Measurements from ENCODE around the gene ARHGAP23.
"Not testable (repeated sequence)": the region's sequence is repeated elsewhere in the genome, so short reads cannot be mapped to it uniquely, and the experiment has no call there.

The ARHGAP23 gene

GRCh38 chr17:38492067-38493040 lies 64.1 kb downstream of the ARHGAP23 start:
- not testable (repeated sequence) for DNase-seq

GRCh38 chr17:38494152-38494551 lies 65.9 kb downstream of the ARHGAP23 start:
- DNase-seq = not testable (repeated sequence)

DNA sequence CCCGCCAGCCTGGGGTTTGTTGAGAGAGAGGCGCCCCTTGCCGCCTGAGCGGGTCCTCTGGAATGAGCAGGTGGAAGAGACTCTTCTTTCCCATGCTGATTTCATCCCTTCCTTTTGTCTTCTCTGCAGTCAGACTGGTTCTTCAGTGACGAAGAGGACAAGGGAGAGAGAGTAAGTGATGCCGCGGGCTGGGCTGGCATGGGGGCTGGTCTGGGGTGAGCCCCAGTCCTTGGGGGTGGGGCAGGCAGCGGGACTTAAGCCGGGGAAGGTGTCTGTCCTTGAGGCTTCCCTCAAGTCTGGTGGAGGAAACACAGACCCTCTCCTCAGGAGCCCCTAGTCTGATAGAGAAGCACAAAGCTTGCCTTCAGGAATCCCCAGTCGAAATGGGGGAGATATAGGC lies 69.4 kb downstream of the ARHGAP23 start:
- DNase-seq = not testable (repeated sequence)

- peak; percentile 7 for DNase-seq
Observed at GRCh38 chr17:38498353-38498752, 70.1 kb downstream of the ARHGAP23 start.

DNA sequence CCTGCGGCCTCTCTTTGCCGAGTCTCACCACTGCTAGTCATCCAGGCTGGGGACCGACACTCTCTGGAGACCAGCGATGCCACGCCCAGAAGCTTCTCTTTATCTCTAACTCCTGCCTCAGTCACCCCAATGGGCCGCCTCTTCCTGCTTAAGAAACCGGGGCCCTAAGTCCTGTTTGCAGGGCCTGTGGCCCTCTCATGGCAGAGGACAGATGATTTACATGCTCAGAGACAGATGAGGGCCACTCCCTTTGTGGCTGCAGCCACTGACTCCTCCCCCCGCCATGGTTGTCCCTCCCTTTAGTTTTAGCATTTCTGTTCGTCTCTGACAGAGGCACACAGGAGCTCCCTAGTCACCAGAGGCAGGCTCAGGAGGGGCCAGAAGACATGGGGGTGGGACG lies 71.0 kb downstream of the ARHGAP23 start:
- not testable (repeated sequence) for DNase-seq

DNA sequence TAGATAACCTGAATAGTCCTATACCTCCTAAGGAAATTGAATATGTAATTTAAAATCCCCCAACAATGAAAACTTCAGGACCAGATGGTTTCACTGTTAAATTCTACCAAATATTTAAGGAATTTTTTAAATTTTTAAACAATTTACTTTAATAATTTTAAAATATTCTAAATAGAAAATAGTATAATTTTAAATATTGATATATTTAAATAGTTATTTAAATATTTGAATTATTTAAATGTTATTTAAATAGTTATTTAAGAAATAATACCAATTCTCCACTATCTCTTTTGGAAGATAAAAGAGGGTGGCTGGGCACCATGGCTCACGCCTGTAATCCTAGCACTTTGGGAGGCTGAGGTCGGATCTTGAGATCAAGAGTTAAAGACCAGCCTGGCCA lies 73.5 kb downstream of the ARHGAP23 start:
- DNase-seq = not testable (repeated sequence)

- not testable (repeated sequence) for DNase-seq
Observed at GRCh38 chr17:38503286-38503913, 75.1 kb downstream of the ARHGAP23 start.

DNA sequence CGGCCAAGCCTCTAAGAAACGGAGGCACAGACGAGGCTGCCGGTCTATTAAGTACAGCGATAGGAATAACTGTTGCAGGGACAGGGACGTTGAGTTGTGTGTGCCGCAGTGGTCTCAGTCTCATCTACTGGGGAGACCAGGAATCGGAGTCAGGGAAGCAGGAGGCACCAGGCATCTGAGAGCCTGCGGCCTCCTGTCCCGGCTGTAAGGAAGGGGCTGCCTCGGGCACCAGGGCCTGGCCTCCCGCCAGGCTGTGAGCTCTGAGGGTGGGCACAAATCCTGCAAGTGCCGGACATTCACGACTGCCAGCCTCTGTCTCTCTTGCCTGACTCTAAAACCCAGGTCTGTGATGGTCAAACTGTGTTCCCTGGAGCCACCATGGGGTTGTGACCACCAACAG lies 76.0 kb downstream of the ARHGAP23 start:
- DNase-seq = no peak

GRCh38 chr17:38507436-38507835 lies 79.2 kb downstream of the ARHGAP23 start:
- DNase-seq = no peak

GRCh38 chr17:38507921-38508569 lies 79.8 kb downstream of the ARHGAP23 start:
- DNase-seq = no peak

- no peak for DNase-seq
Observed at GRCh38 chr17:38508570-38508950, 80.3 kb downstream of the ARHGAP23 start.

DNA sequence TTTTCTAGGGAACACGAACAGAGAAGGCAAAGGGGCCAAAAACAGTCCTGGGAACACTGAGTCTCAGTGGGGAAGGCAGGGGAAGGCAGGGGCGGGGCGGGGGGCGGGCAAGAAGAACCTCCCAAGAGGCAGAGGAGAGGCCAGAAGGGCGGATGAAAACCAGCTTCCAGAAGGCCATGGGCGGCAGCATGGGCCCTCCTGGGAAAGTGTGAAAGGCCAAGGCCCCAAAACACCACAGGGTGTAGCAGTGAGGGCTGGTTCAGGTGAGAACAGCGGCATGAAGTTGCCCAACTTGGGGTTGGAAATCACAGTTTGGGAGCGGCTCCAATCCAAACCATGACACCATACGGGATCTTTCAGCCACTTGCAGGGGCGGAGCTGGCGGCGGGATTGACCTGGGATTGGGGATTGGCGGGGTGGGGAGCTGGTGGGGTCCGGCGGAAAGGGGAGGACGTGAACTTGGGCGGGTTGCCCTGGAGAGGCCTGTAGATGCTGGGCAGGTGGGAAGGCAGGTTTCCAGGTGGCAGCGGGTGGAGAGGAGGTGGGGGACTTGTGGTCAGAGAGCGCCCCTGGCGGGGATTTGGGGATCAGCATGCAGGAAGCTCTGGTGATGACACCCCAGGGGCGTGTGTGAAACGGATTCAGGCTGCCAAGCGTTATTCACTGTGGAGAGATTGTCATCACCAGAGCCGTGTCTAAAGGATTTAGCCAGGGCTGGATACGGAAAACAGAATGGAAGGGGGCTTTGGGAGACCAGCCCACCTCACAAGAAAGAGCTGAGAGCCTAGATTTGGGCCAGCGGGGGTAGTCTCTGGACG lies 80.9 kb downstream of the ARHGAP23 start:
- DNase-seq = peak; percentile 86

- no peak for DNase-seq
Observed at GRCh38 chr17:38509772-38510420, 81.6 kb downstream of the ARHGAP23 start.

- no peak for DNase-seq
Observed at GRCh38 chr17:38510421-38511149, 82.3 kb downstream of the ARHGAP23 start.

DNA sequence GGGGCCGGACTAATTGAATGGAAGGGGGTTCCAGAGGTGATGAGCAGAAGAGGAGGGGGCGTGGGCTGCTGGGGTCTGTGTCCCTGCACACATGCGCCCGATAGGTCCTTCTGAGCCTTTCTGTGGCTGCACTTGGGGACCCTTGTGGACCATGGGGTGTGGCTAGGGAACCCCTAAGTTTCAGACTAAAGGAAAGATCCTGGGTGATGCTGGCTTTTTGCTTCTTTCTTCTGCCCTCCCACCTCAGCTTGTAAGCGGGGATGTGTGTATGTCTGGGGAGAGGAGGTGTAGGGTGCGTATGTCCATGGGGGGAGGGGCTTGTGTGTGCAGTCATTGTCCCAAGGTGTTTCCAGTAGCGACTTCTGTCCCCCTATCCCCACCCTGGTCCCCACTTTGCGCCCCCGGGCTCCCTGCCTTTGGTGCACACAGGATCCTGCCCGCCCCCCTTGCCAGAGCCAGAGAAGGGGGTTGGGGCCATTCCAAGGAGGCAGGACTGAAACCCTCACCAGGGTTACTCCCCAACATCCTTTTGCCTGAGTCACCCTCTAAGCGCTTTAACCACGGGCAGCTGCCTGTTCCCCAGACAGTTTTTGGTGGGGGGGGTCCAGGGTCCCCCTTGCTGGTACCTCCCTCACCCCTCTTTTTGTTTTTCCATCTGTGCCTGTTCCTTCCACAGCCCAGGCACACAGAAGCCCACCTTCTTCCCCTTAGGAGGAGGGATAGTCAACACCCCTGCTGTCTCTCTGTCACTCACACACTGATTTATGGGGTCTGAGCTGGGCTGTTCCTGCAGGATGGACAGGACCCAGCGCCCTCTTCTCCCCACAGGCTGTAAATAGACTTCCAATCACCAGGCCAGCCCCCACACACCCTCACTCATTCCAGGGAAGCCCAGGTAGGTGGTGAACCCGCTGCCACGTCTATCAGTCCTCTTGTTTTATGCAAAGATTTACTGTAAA lies 83.2 kb downstream of the ARHGAP23 start:
- no peak for DNase-seq

DNA sequence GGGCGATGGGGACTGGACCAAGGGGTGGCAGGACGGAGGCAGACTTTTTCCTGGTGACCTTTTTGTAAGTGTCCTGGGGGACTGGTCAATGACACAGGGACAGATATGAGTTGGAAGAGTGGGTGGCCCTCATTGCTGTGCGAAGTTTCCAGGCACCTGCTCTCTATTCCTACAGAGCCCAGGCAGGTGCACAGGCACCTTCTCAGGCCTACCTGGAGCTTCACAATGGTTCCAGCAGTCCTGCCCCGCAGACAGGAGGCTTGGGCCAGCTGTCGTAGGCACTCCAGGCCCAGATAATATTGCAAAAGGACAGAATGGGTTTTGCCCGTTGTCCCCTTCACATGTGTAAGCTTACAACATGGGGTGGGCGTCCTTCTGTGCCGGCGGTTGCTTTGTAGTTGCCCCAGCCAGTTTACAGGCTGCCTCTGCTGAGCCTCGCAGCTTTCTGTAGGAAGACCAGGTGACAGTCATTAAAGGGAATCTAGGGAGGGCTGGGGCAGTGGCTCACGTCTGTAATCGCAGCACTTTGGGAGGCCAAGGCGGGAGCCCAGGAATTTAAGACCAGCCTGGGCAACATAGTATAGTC lies 84.3 kb downstream of the ARHGAP23 start:
- no peak for DNase-seq

DNA sequence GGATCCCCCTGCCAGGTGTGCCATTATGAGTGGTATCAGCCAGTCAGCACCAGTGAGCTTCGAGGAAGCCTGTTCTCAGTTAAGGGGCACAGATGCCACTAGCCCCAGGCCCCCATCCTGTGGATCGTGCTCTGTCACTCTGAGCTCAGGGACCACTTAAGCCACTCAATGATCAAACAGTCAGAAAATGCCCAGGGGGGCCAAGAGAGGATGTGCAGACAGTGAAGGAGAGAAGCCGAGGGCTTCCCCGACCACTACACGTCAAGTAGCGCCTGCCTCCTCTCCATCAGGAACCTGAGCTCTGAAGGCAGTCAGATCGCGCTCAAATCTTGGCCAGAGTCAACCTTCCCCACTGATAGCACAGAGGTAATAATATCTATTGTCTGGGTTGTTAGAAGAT lies 98.3 kb downstream of the ARHGAP23 start:
- not testable (repeated sequence) for DNase-seq

DNA sequence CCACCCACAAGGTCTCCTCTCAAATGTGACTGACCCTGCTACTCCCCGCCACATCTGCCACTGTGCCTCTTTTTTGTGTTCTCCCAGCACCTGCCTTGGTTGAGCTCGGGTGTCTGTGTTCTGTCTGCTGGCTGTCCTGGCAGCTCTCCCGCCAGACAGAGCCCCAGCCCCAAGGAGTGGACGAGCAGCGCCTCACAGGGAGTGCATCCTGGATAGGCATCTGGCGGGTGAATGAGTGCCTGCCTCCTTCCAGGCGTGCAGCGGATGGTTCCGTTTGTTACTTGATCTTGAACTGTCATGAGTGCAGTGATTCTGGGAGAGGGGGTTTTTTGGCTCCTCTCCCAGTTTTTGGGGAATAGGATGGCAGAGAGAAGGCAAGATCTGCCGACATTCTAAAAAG lies 99.9 kb downstream of the ARHGAP23 start:
- not testable (repeated sequence) for DNase-seq

- not testable (repeated sequence) for DNase-seq
Observed at GRCh38 chr17:38530856-38531255, 102.6 kb downstream of the ARHGAP23 start.

DNA sequence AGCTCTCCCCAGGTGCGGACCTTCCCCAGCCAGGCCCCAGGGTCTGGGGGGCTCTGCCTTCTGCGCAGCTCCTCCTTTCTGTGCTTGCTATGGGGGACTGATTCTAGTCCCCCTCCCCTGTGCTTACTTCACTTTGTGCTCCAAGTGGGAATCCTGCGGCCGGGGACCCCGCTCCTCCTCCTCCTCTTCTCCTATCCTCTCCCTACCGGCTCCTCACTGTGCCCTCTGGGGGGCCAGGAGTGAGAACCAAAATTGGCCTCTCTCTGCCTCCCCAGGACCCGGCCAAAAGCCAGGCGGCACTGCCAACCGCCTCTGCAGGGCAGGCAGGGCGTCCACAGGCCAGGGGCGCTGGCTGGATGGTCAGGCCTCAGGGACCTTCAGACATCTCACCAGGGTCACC lies 103.5 kb downstream of the ARHGAP23 start:
- not testable (repeated sequence) for DNase-seq
